Progenitor cell of endocrine pancreas (in vitro differentiated cells): ENCODE results near the gene LRBA. TPM values are rescaled to one million over a fixed set of nuclear protein-coding genes. Genes with fewer than 3 reads are reported as not detected.

ENCODE experiments used
- DNase-seq: peaks from one replicate; pipeline ENCODE4 v3.0.0; 2021; ENCODE audit warnings: low spot score; ENCODE audit not compliant: unreplicated experiment
- H3K27ac Mint-ChIP-seq: 2 replicates; pipeline ENCODE4 v1.8.0; 2021; ENCODE audit warnings: mild to moderate bottlenecking, moderate library complexity, mixed read lengths
- H3K27me3 Mint-ChIP-seq: 2 replicates; pipeline ENCODE4 v1.8.0; 2021; ENCODE audit warnings: mixed read lengths
- H3K36me3 Mint-ChIP-seq: 2 replicates; pipeline ENCODE4 v1.8.0; 2022; ENCODE audit warnings: mixed read lengths; ENCODE audit not compliant: insufficient read depth
- H3K4me1 Mint-ChIP-seq: 2 replicates; pipeline ENCODE4 v1.8.0; 2021; ENCODE audit warnings: low read depth, mixed read lengths
- H3K4me3 Mint-ChIP-seq: 2 replicates; pipeline ENCODE4 v1.8.0; 2021; ENCODE audit warnings: low read depth, mild to moderate bottlenecking, moderate library complexity, mixed read lengths
- H3K9me3 Mint-ChIP-seq: 2 replicates; pipeline ENCODE4 v1.8.0; 2021; ENCODE audit warnings: low read depth, mixed read lengths
- total RNA-seq: library from RNA; stranded (reverse); gene quantifications from 2 replicates; pipeline ENCODE4 v1.2.1, GENCODE V29; 2021
- TF ChIP-seq, protein P1 (sequence below): fragments of 200-600 bp; sonication (generic); IDR thresholded peaks from one replicate; pipeline ENCODE4 v1.5.0; 2021; ENCODE audit warnings: antibody characterized with exemption, mild to moderate bottlenecking; ENCODE audit not compliant: unreplicated experiment

LRBA gene
- total RNA-seq, 1 donor from 2014 or later = 95.2 TPM

DNA sequence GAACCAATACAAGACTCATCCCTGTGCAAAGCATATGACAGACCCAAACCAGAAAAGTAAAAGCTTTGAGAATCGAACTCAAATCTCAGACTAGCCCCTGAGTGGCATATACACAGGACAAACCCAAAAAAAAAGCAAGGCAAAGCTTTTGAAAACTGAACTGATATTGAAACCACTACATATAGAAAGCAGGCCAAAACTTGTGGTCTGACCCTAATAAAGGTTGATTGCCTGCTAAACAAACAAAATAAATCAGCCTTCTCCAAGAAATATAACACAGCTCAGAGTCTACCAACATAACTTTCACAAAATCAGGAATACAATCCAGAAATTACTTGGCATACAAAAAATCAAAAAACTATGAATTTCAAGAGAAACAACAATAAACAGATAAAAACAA is 40.3 kb downstream of the LRBA start:
- H3K4me1 Mint-ChIP-seq = peaks cover 18% of the 10 kb centered on the region
- peaks cover 8% of the 10 kb centered on the region for H3K36me3 Mint-ChIP-seq
- H3K4me3 Mint-ChIP-seq = no peak overlapping the region
- no peak for DNase-seq
- H3K9me3 Mint-ChIP-seq = peaks cover 8% of the 10 kb centered on the region
- no peaks in the 10 kb centered on the region for H3K27me3 Mint-ChIP-seq
- H3K27ac Mint-ChIP-seq = peak overlapping the region; percentile 53
- TF ChIP-seq, protein P1, sequence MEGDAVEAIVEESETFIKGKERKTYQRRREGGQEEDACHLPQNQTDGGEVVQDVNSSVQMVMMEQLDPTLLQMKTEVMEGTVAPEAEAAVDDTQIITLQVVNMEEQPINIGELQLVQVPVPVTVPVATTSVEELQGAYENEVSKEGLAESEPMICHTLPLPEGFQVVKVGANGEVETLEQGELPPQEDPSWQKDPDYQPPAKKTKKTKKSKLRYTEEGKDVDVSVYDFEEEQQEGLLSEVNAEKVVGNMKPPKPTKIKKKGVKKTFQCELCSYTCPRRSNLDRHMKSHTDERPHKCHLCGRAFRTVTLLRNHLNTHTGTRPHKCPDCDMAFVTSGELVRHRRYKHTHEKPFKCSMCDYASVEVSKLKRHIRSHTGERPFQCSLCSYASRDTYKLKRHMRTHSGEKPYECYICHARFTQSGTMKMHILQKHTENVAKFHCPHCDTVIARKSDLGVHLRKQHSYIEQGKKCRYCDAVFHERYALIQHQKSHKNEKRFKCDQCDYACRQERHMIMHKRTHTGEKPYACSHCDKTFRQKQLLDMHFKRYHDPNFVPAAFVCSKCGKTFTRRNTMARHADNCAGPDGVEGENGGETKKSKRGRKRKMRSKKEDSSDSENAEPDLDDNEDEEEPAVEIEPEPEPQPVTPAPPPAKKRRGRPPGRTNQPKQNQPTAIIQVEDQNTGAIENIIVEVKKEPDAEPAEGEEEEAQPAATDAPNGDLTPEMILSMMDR = no peak

DNA sequence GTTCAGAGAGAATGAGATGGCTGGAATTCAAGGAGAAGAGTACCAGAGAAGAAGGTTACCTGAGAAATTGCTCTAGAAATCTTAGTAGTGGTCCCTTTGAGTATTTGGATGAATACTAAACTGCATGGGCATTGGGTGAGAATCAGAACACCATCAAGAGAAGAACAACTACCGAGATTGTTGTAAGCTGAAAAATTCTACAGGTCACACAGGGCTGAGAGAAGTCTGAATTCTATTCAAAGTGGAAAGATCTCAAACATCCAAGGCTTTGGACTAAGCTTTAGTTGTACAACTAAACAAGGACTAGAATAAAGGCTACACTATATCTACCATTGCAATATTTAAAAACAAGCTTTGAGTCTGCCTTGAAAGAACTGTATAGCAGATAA is 40.8 kb downstream of the LRBA start:
- no peak overlapping the region for H3K4me3 Mint-ChIP-seq
- H3K36me3 Mint-ChIP-seq = peaks cover 6% of the 10 kb centered on the region
- DNase-seq = no peak
- H3K9me3 Mint-ChIP-seq = peaks cover 8% of the 10 kb centered on the region
- H3K27me3 Mint-ChIP-seq = no peaks in the 10 kb centered on the region
- TF ChIP-seq, protein P1 = no peak
- peaks cover 18% of the 10 kb centered on the region for H3K4me1 Mint-ChIP-seq
- H3K27ac Mint-ChIP-seq = peak overlapping the region; percentile 53

DNA sequence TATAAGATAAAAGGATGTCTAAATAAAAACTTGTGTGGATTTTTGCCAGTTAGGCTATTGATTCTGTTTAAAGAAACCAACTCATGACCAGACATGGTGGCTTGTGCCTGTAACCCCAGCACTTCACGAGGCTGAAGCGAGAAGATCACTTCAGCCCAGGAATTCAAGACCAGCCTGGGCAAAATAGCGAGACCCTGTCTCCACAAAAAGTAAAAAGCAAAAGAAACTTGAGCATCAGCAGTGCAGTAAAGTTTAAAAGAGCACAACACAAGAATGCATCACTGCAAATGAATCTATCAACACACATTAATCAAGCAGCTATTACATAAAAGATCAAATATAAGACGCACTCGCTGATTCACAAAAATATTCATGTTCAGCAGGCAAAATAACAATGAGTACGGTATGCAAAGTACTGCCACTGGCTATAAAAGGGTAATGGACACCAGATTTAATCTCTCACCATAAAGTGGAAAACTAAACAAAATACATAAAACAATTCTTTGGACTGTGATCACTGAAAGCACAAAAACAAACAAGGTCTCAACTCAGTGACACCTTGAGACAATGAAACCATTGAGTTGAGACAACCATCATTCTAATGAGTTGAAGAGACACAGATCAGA is 41.3 kb downstream of the LRBA start:
- TF ChIP-seq, protein P1 = no peak
- no peak overlapping the region for H3K4me3 Mint-ChIP-seq
- peaks cover 6% of the 10 kb centered on the region for H3K9me3 Mint-ChIP-seq
- no peaks in the 10 kb centered on the region for H3K27me3 Mint-ChIP-seq
- H3K36me3 Mint-ChIP-seq = peaks cover 2% of the 10 kb centered on the region
- no peak overlapping the region for H3K27ac Mint-ChIP-seq
- DNase-seq = no peak
- peaks cover 18% of the 10 kb centered on the region for H3K4me1 Mint-ChIP-seq

DNA sequence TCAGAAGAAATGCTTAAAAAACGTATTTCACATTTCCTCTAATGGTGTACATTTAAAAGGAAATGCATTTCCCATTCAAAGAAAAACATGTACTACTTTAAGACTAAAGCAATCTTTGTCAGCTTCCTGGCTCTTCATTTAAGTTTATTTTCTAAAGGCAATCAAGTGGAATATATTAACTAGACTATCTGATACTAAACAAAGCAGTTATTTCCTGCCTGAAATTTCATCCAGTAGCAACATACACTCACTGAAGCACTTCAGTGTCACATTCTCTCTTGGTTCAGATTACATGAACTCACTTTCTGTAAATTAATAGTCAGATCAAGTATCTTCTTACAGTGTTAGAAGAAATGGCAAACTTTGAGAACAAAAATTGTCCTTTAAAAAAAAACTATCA is 42.5 kb downstream of the LRBA start:
- Mint-ChIP-seq H3K4me3 (no peak overlapping the region), H3K4me1 (peaks cover 18% of the 10 kb centered on the region), H3K27me3 (no peaks in the 10 kb centered on the region), H3K9me3 (peaks cover 3% of the 10 kb centered on the region), H3K27ac (no peak overlapping the region), H3K36me3 (no peaks in the 10 kb centered on the region)
- DNase-seq = no peak
- TF ChIP-seq, protein P1 = no peak

DNA sequence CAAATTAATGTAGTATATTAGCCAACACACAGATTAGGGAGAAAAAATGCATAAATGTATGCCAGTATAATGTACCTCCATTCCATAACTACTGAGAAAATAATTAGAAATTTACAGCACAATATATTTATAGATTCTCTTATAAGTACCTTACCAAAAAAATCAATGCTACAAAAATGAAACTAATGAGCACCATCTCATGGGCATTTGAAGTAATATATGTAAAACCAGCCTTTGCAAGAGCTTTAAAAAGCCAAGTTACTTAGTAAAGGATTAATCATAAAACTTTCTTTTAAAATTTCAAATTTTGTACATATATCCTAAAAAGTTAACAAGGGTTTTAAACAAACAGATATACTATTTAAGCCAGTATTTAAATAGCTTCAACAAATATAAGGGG is 43.2 kb downstream of the LRBA start:
- no peak for DNase-seq
- no peak overlapping the region for H3K27ac Mint-ChIP-seq
- H3K27me3 Mint-ChIP-seq = no peaks in the 10 kb centered on the region

More for the DNA sequence above, 43.2 kb downstream of the LRBA start:
- Mint-ChIP-seq H3K36me3 (no peaks in the 10 kb centered on the region), H3K4me3 (no peak overlapping the region), H3K4me1 (peaks cover 18% of the 10 kb centered on the region), H3K9me3 (peaks cover 3% of the 10 kb centered on the region)
- TF ChIP-seq, protein P1 = no peak
